BLaER1 (cell line): Measurements from ENCODE around the gene CELA3A.
A peak's percentile ranks its signal among the peaks of the same experiment; 100 is the strongest.

Source experiments
- H3K27ac ChIP-seq: shearing (Covaris generic); formaldehyde crosslinking; 2 replicates; pipeline ENCODE4 v1.8.1; 2022
- H3K27me3 ChIP-seq: shearing (Covaris generic); formaldehyde crosslinking; 2 replicates; pipeline ENCODE4 v1.8.1; 2022
- H3K36me3 ChIP-seq: shearing (Covaris generic); formaldehyde crosslinking; 2 replicates; pipeline ENCODE4 v1.8.1; 2022
- H3K4me1 ChIP-seq: shearing (Covaris generic); formaldehyde crosslinking; 2 replicates; pipeline ENCODE4 v1.8.1; 2022
- H3K4me2 ChIP-seq: shearing (Covaris generic); formaldehyde crosslinking; 2 replicates; pipeline ENCODE4 v1.8.1; 2022
- H3K4me3 ChIP-seq: shearing (Covaris generic); formaldehyde crosslinking; 2 replicates; pipeline ENCODE4 v1.8.1; 2022
- H3K9ac ChIP-seq: shearing (Covaris generic); formaldehyde crosslinking; 2 replicates; pipeline ENCODE4 v1.8.1; 2022
- H3K9me3 ChIP-seq: shearing (Covaris generic); formaldehyde crosslinking; 2 replicates; pipeline ENCODE4 v1.8.1; 2022
- H4K20me1 ChIP-seq: shearing (Covaris generic); formaldehyde crosslinking; 2 replicates; pipeline ENCODE4 v1.8.1; 2022
- Cebpa-rat ChIP-seq: shearing (Covaris generic); IDR thresholded peaks from 2 replicates; pipeline ENCODE4 v1.8.1; 2022

Gene CELA3A

DNA sequence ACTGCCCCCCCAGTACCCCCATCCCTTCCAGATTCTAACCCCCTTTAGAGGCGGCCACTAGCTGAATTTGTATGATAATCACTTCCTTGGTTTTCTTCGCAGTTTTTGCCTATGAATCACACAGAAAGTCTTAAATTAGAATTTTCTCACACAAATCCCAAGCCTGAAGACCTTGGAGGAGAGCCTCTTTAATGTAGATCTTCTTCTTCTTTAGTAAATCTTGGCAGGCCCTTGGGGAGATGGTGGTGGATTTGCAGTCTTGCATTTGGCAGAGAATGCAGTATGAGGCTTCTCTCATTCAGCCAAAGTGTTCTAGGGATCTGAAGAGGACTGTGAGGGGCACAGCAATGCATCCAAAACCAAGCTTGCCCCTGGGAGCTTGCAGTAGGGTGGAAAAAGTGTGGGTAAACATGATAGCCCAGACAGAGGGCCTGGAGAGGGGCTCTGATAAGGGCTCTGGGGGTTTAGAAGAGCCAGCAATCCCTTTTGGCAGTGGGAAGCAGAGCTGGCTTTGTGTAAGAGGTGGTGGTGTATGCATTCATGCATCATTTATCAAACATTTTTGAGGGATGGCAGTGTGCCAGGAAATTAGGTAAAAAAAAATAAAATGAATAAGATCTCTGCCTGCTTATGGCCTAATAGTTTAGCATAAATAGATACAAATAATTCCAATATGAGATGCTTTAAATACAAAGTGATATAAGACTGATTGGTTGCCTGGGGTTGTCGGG lies 43.4 kb downstream of the CELA3A start:
- Histone ChIP-seq H3K36me3 (no peaks in the 10 kb centered on the region), H3K4me3 (no peak overlapping the region), H3K9me3 (no peaks in the 10 kb centered on the region), H3K4me2 (0 out of 2 replicates have a peak overlapping the region, but pooled peaks have one; percentile 14), H3K4me1 (peaks cover 36% of the 10 kb centered on the region), H3K9ac (no peak overlapping the region), H3K27ac (no peak overlapping the region), H4K20me1 (no peaks in the 10 kb centered on the region), H3K27me3 (no peaks in the 10 kb centered on the region)
- TF ChIP-seq Cebpa-rat = no peak

- no peak overlapping the region for H3K9ac ChIP-seq
- H3K27me3 ChIP-seq = no peaks in the 10 kb centered on the region
- H3K4me3 ChIP-seq = no peak overlapping the region
- H3K36me3 ChIP-seq = no peaks in the 10 kb centered on the region
- no peaks in the 10 kb centered on the region for H3K9me3 ChIP-seq
- no peaks in the 10 kb centered on the region for H4K20me1 ChIP-seq
- TF ChIP-seq Cebpa-rat = no peak
- H3K4me1 ChIP-seq = peaks cover 28% of the 10 kb centered on the region
- no peak overlapping the region for H3K4me2 ChIP-seq
- no peak overlapping the region for H3K27ac ChIP-seq
These were observed 44.3 kb downstream of the CELA3A start for GRCh38 chr1:22045604-22046228.

DNA sequence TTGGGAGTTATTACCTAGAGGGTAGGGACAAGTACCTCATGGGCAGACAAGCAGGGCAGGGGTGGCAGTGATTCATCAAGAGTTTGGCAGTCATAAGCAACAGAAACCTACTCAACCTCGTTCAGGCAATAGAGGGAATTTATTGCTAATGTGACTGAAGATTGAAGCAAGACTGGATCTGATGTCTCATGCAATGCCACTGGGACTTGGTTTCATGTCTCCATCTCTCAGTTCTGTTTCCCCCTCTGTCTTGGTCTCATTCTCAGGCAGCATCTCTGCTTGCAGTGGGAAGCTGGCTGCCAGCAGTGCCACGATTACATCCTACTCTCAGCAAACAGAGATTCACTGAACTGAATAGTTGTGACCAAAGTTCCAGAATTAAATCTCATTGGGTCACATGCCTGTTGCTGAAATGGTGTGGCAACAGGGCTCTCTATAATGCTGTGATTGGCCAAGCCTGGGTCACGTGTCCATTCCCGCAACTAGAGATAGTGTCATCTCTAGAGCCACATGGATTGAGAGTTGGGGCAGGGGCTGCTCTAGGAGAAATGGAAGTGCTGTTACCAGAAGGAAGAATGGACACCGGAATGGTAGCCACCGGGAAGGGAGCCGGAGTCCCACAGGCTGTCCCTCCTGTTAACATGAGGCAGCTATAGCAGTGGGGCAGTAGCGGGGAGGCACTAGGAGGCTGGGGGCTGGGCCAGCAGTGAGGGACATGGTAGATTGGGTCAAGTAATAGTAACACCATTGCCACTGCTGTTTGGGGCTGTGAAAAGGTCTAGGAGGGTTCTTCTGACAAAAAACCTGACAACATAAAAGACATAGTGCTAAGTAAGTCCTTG lies 47.1 kb downstream of the CELA3A start:
- Histone ChIP-seq H3K36me3 (no peaks in the 10 kb centered on the region), H4K20me1 (peaks cover 5% of the 10 kb centered on the region), H3K9ac (no peak overlapping the region), H3K4me3 (no peak overlapping the region), H3K4me1 (peaks cover 18% of the 10 kb centered on the region), H3K9me3 (no peaks in the 10 kb centered on the region), H3K27me3 (no peaks in the 10 kb centered on the region), H3K27ac (no peak overlapping the region), H3K4me2 (no peak overlapping the region)
- no peak for TF ChIP-seq Cebpa-rat

DNA sequence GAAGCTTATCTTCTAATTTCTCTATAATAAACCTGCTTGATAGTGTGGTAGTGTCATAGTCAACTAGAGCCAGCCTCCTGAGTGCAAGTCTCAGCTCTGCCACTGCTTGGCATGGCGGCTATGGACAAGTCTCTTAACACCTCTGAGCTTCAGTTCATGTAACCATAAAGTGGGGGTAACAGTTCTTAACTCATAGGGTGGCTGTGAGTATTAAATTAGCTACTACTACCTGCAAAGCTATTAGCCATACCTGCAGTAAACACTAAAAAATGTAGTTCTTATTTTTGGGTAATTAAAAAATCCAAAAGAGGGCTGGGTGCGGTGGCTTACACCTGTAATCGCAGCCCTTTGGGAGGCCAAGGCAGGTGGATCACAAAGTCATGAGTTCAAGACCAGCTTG lies 48.9 kb downstream of the CELA3A start:
- no peak for TF ChIP-seq Cebpa-rat
- Histone ChIP-seq H3K4me1 (peaks cover 21% of the 10 kb centered on the region), H3K4me3 (no peak overlapping the region), H3K27me3 (no peaks in the 10 kb centered on the region), H4K20me1 (peaks cover 22% of the 10 kb centered on the region), H3K9me3 (no peaks in the 10 kb centered on the region), H3K9ac (no peak overlapping the region), H3K27ac (no peak overlapping the region), H3K36me3 (no peaks in the 10 kb centered on the region), H3K4me2 (no peak overlapping the region)

- H3K4me2 ChIP-seq = peak overlapping the region; percentile 76
- TF ChIP-seq Cebpa-rat = no peak
- peaks cover 36% of the 10 kb centered on the region for H4K20me1 ChIP-seq
- no peaks in the 10 kb centered on the region; the same call in 1 of the 2 replicates for H3K36me3 ChIP-seq
- H3K4me3 ChIP-seq = peak overlapping the region; percentile 86
- peak overlapping the region; percentile 94; the same call in 1 of the 2 replicates for H3K27ac ChIP-seq
- H3K27me3 ChIP-seq = no peaks in the 10 kb centered on the region
- no peak overlapping the region for H3K9ac ChIP-seq
- H3K9me3 ChIP-seq = no peaks in the 10 kb centered on the region
- H3K4me1 ChIP-seq = peaks cover 34% of the 10 kb centered on the region
These were observed 50.2 kb downstream of the CELA3A start for GRCh38 chr1:22051607-22052114.

GRCh38 chr1:22052115-22053016 lies 50.9 kb downstream of the CELA3A start, which contains the start of gene CDC42:
Gene CDC42, plus strand, starts transcription at chr1:22052709. Its CDS starts 25,770 bp downstream, at chr1:22078479.
- peak within 1 kb of the TSS; percentile 94 for H3K27ac ChIP-seq
- no peak for TF ChIP-seq Cebpa-rat

DNA sequence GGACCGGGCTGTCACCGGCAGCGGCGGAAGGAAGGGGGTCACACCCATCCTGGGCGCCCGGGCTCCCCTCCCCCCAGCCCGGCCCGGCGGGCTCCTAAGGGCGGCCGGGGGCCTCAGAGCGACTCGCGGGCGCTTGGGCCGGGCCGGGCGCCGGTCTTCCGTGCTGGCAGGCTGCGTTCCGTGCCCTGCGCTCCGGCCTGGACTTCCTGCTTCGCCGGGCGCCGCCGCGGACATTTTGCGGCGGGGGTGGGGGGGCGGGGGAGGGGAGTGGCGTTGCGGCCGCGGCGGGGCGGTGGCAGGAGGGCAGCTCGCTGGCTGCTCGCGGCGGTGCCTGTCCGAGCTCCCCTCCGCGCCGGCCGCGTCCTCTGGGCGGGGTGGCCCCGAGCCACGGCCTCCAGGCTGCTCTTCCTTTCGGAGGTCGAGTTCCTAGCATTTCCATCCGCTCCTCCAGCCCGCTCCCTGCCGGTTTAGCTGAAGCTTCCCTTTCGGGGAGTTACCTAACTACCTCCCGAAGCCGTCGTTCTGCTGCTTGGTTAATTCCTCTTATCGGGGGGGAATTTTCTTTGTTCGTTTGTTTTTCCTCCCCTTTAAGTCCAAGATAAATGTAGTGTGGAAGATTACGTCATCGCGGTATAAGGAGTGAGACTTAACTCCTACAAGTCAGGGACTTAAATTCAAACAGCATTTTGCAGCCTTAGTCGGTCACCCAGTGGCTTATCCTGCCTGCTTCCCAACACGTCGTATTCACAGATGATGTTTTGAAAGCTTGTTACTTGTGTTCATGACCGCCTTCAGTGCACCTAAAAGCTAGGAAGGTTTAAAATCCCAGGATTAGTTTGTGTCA lies 51.8 kb downstream of the CELA3A start:
- H3K4me1 ChIP-seq = peaks cover 40% of the 10 kb centered on the region

More at GRCh38 chr1:22052115-22053016, 50.9 kb downstream of the CELA3A start, which contains the start of gene CDC42:
- Histone ChIP-seq H3K9me3 (no peaks in the 10 kb centered on the region), H3K36me3 (peaks cover 6% of the 10 kb centered on the region), H4K20me1 (peaks cover 43% of the 10 kb centered on the region), H3K4me3 (peak within 1 kb of the TSS; percentile 86), H3K4me1 (peaks cover 40% of the 10 kb centered on the region), H3K9ac (peak within 1 kb of the TSS; percentile 93), H3K4me2 (peak within 1 kb of the TSS; percentile 86), H3K27me3 (no peaks in the 10 kb centered on the region)

More for the DNA sequence above, 51.8 kb downstream of the CELA3A start:
- peak overlapping the region; percentile 86 for H3K4me2 ChIP-seq
- peak overlapping the region; percentile 86 for H3K4me3 ChIP-seq
- peaks cover 51% of the 10 kb centered on the region for H4K20me1 ChIP-seq
- peak; percentile 56; the same call in 1 of the 2 replicates for TF ChIP-seq Cebpa-rat
- H3K36me3 ChIP-seq = peaks cover 15% of the 10 kb centered on the region
- peak overlapping the region; percentile 94 for H3K27ac ChIP-seq
- H3K27me3 ChIP-seq = no peaks in the 10 kb centered on the region
- H3K9ac ChIP-seq = peak overlapping the region; percentile 93
- H3K9me3 ChIP-seq = no peaks in the 10 kb centered on the region
